RCC 7860 (cell line): ENCODE results near the gene IL17C.

ENCODE experiments used
- DNase-seq: peaks from one replicate; pipeline ENCODE4 v3.0.0-alpha.2; 2015; ENCODE audit warnings: low spot score
- FAIRE-seq: peaks from 2 replicates; lab custom pipeline; 2012; peaks lifted over from hg19 to GRCh38; lab: Jason Lieb, UNC

The IL17C gene

GRCh38 chr16:88627531-88628411, 10.6 kb upstream of the IL17C start:
- FAIRE-seq: no peak
- no peak for DNase-seq

- DNase-seq (no peak), FAIRE-seq (no peak)
Measured at GRCh38 chr16:88628512-88628974, 9.8 kb upstream of the IL17C start.

GRCh38 chr16:88629835-88630234, 8.5 kb upstream of the IL17C start:
- FAIRE-seq (no peak), DNase-seq (no peak)

- no peak for DNase-seq
- no peak for FAIRE-seq
Measured at GRCh38 chr16:88630433-88630832, 7.9 kb upstream of the IL17C start.

GRCh38 chr16:88630941-88631340, 7.4 kb upstream of the IL17C start:
- DNase-seq (no peak), FAIRE-seq (no peak)

GRCh38 chr16:88631384-88631783, 7.0 kb upstream of the IL17C start:
- FAIRE-seq (no peak), DNase-seq (no peak)

- no peak for FAIRE-seq
- DNase-seq: no peak
Measured at GRCh38 chr16:88631920-88632586, 6.3 kb upstream of the IL17C start.

- DNase-seq (no peak), FAIRE-seq (no peak)
Measured at GRCh38 chr16:88632587-88632930, 5.8 kb upstream of the IL17C start.

- FAIRE-seq (no peak), DNase-seq (peak; percentile 14)
Measured at GRCh38 chr16:88633684-88634140, 4.7 kb upstream of the IL17C start.

- DNase-seq (no peak), FAIRE-seq (no peak)
Measured at GRCh38 chr16:88634141-88634993, 4.0 kb upstream of the IL17C start.

- DNase-seq (no peak), FAIRE-seq (no peak)
Measured at GRCh38 chr16:88634994-88635670, 3.2 kb upstream of the IL17C start.

GRCh38 chr16:88635671-88636319, 2.6 kb upstream of the IL17C start:
- DNase-seq (no peak), FAIRE-seq (no peak)

GRCh38 chr16:88636488-88637265, 1.7 kb upstream of the IL17C start:
- FAIRE-seq: no peak
- DNase-seq: no peak

- FAIRE-seq (no peak), DNase-seq (no peak)
Measured at GRCh38 chr16:88639231-88640038, 1.1 kb downstream of the IL17C start.

- no peak for DNase-seq
- FAIRE-seq: no peak
Measured at GRCh38 chr16:88640039-88640495, 1.7 kb downstream of the IL17C start.

- FAIRE-seq (no peak), DNase-seq (no peak)
Measured at GRCh38 chr16:88640498-88641247, 2.3 kb downstream of the IL17C start.

- FAIRE-seq (no peak), DNase-seq (no peak)
Measured at GRCh38 chr16:88642881-88643643, 4.7 kb downstream of the IL17C start.
